Prostate gland (tissue), 2 donors: ENCODE data around the gene SYNC. TPM values are rescaled to one million over a fixed set of nuclear protein-coding genes. Genes with fewer than 3 reads are reported as not detected.

ENCODE experiments used
- DNase-seq: peaks from one replicate; pipeline ENCODE4 v3.0.0-alpha.2; 2019; ENCODE audit warnings: low spot score
- H3K27ac ChIP-seq, 2 donors: fragments of 200-600 bp; sonication (generic); 2 replicates each; pipeline ENCODE4 v1.5.1; 2017 to 2019
- H3K27me3 ChIP-seq: fragments of 200-600 bp; sonication (generic); replicated peaks from 2 replicates; pipeline ENCODE4 v1.5.1; 2019; ENCODE audit not compliant: insufficient read depth
- H3K36me3 ChIP-seq, 2 donors: fragments of 200-600 bp; sonication (generic); 1 replicate in 1 of 2; 2 replicates in 1 of 2; pipeline versions ENCODE4 v1.5.1 to v1.8.1; 2017 to 2019
- H3K4me1 ChIP-seq: fragments of 200-600 bp; sonication (generic); replicated peaks from 2 replicates; pipeline ENCODE4 v1.5.1; 2019
- H3K4me3 ChIP-seq, 2 donors: fragments of 200-600 bp; sonication (generic); 2 replicates each; pipeline ENCODE4 v1.5.1; 2017 to 2019
- H3K9me3 ChIP-seq: fragments of 200-600 bp; sonication (generic); 2 replicates; pipeline ENCODE4 v1.5.1; 2017
- CTCF ChIP-seq, 4 experiments: fragments of 200-600 bp in 2 of 4; fragments of 450-650 bp in 2 of 4; sonication (generic) in 2 of 4; IDR thresholded peaks; 1 replicate in 3 of 4; 2 replicates in 1 of 4; pipeline ENCODE4 v1.5.1; 2016 to 2019; ENCODE audit warnings: antibody characterized with exemption in 4 of 4, mild to moderate bottlenecking in 2 of 4, moderate library complexity in 2 of 4
- POLR2A ChIP-seq: fragments of 450-650 bp; IDR thresholded peaks from one replicate; pipeline ENCODE4 v1.6.1; 2016; ENCODE audit warnings: antibody characterized with exemption, mild to moderate bottlenecking
- POLR2AphosphoS5 ChIP-seq: sonication (generic); formaldehyde crosslinking; IDR thresholded peaks from one replicate; pipeline ENCODE4 v1.6.1; 2017; ENCODE audit warnings: antibody characterized with exemption
- WGBS: methylation state at CpG from one replicate; pipeline ENCODE4 v1.1.5; 2018; 5-methylcytosine and 5-hydroxymethylcytosine counted together
- intact Hi-C: fragments of 100-400 bp; cut with DNase I; formaldehyde crosslinking; loops from one replicate; pipeline ENCODE4 v1.14.2; 2022
- total RNA-seq, 2 donors: library from RNA; depleted of rRNA; stranded (reverse); fragments of >200 nt; gene quantifications; one replicate each; pipeline ENCODE4 v1.1.0, GENCODE V29; 2016

Gene SYNC
- total RNA-seq, 2 donors from 2014 or later, result 7.9 to 18.2 TPM

GRCh38 chr1:32709476-32709875, 6.9 kb upstream of the SYNC start:
- intact Hi-C loops, result no loop called here
- H3K36me3 ChIP-seq, result no peaks in the 10 kb centered on the region
- H3K9me3 ChIP-seq, result no peaks in the 10 kb centered on the region
- WGBS, result 71% methylated on average over 5 of the region's 5 CpGs
- H3K4me3 ChIP-seq, result no peak overlapping the region
- no peak overlapping the region for H3K27ac ChIP-seq
- DNase-seq, result no peak
- H3K4me1 ChIP-seq, result peaks cover 7% of the 10 kb centered on the region
- no peaks in the 10 kb centered on the region for H3K27me3 ChIP-seq
- TF ChIP-seq POLR2A (no peak), CTCF (IDR thresholded peaks at IDR 0.05) (no peak), POLR2AphosphoS5 (no peak)

GRCh38 chr1:32709075-32709474, 6.5 kb upstream of the SYNC start:
- Histone ChIP-seq H3K27ac (no peak overlapping the region), H3K9me3 (no peaks in the 10 kb centered on the region), H3K4me3 (no peak overlapping the region), H3K36me3 (no peaks in the 10 kb centered on the region), H3K4me1 (peaks cover 7% of the 10 kb centered on the region), H3K27me3 (no peaks in the 10 kb centered on the region)
- no peak for TF ChIP-seq POLR2AphosphoS5
- no peak for TF ChIP-seq POLR2A
- TF ChIP-seq CTCF (IDR thresholded peaks at IDR 0.05), result no peak
- intact Hi-C loops, result no loop called here
- DNase-seq, result no peak
- 78% methylated on average over 2 of the region's 2 CpGs for WGBS

- Histone ChIP-seq H3K27me3 (no peaks in the 10 kb centered on the region), H3K4me1 (peaks cover 12% of the 10 kb centered on the region), H3K9me3 (no peaks in the 10 kb centered on the region), H3K4me3 (no peak overlapping the region), H3K36me3 (no peaks in the 10 kb centered on the region), H3K27ac (peak overlapping the region; percentile 30 to 37)
- DNase-seq, result peak; percentile 71
- intact Hi-C loops, result no loop called here
- TF ChIP-seq POLR2AphosphoS5 (peak; percentile 66), POLR2A (no peak), CTCF (IDR thresholded peaks at IDR 0.05) (no peak)
- 23% methylated on average over 1 of the region's 1 CpG for WGBS
Measured at GRCh38 chr1:32706491-32706890, 3.9 kb upstream of the SYNC start.

- H3K9me3 ChIP-seq, result no peaks in the 10 kb centered on the region
- WGBS, result 87% methylated on average over 7 of the region's 7 CpGs
- H3K4me1 ChIP-seq, result peaks cover 12% of the 10 kb centered on the region
- DNase-seq, result no peak
- TF ChIP-seq CTCF (IDR thresholded peaks at IDR 0.05) (no peak), POLR2A (no peak), POLR2AphosphoS5 (no peak)
- no peaks in the 10 kb centered on the region for H3K27me3 ChIP-seq
- H3K27ac ChIP-seq, result no peak overlapping the region
- intact Hi-C loops, result no loop called here
- H3K36me3 ChIP-seq, result no peaks in the 10 kb centered on the region
- no peak overlapping the region for H3K4me3 ChIP-seq
Measured at GRCh38 chr1:32705516-32705915, 2.9 kb upstream of the SYNC start.

- peak overlapping the region; percentile 49 to 55 for H3K4me3 ChIP-seq
- 54% methylated on average over 18 of the region's 18 CpGs for WGBS
- peaks cover 12% of the 10 kb centered on the region for H3K4me1 ChIP-seq
- H3K27me3 ChIP-seq, result no peaks in the 10 kb centered on the region
- no peaks in the 10 kb centered on the region for H3K36me3 ChIP-seq
- TF ChIP-seq CTCF (IDR thresholded peaks at IDR 0.05) (no peak), POLR2AphosphoS5 (no peak), POLR2A (no peak)
- intact Hi-C loops, result loop anchor here (2.0 kb wide), 1 partner anchor 53 kb away; the partner anchor contains the start of genes RBBP4 and ZBTB8OS
- H3K27ac ChIP-seq, result peak overlapping the region in 1 of 2 donors; percentile 75
- DNase-seq, result no peak
- H3K9me3 ChIP-seq, result no peaks in the 10 kb centered on the region
Measured at GRCh38 chr1:32703479-32704291, 1.1 kb upstream of the SYNC start.
